GM19468 (cell line): ENCODE data around the gene CREB3.

Source experiments
- ATAC-seq: cut with Tn5 transposase; IDR thresholded peaks from one replicate; pipeline ENCODE4 v1.9.1; 2021; ENCODE audit warnings: mild to moderate bottlenecking, moderate library complexity, moderate number of reproducible peaks; ENCODE audit not compliant: unreplicated experiment; ENCODE audit errors: extremely low read depth

Gene CREB3

GRCh38 chr9:35745569-35745968 is 13.1 kb downstream of the CREB3 start:
- no peak for ATAC-seq

- ATAC-seq = no peak
Measured at GRCh38 chr9:35746583-35746982, 14.1 kb downstream of the CREB3 start.

GRCh38 chr9:35748242-35748857 is 15.9 kb downstream of the CREB3 start:
- no peak for ATAC-seq

GRCh38 chr9:35748858-35749514 is 16.5 kb downstream of the CREB3 start, which contains the start of the genes GBA2 and RGP1:
TSS of gene GBA2 (minus strand) at chr9:35749228. CDS start at chr9:35748704, 524 bp downstream.
TSS of gene RGP1 (plus strand) at chr9:35749287. CDS start at chr9:35749756, 469 bp downstream.
- ATAC-seq = peak; percentile 62

GRCh38 chr9:35749515-35750255 is 17.2 kb downstream of the CREB3 start:
- ATAC-seq = no peak

GRCh38 chr9:35750256-35750531 is 17.7 kb downstream of the CREB3 start:
- no peak for ATAC-seq

- ATAC-seq = no peak
Measured at GRCh38 chr9:35753466-35753865, 21.0 kb downstream of the CREB3 start.

GRCh38 chr9:35754264-35754663 is 21.8 kb downstream of the CREB3 start, which contains the start of gene MSMP:
TSS of gene MSMP (minus strand) at chr9:35754276. CDS start at chr9:35754129, 147 bp downstream.
- no peak for ATAC-seq

GRCh38 chr9:35755071-35755470 is 22.6 kb downstream of the CREB3 start:
- ATAC-seq = no peak

GRCh38 chr9:35756275-35757225 is 24.1 kb downstream of the CREB3 start:
- no peak for ATAC-seq

- ATAC-seq = no peak
Measured at GRCh38 chr9:35757226-35757891, 24.9 kb downstream of the CREB3 start.

GRCh38 chr9:35757892-35758275 is 25.4 kb downstream of the CREB3 start:
- no peak for ATAC-seq

GRCh38 chr9:35758475-35759050 is 26.1 kb downstream of the CREB3 start:
- no peak for ATAC-seq

GRCh38 chr9:35759795-35760194 is 27.3 kb downstream of the CREB3 start:
- ATAC-seq = no peak

- ATAC-seq = no peak
Measured at GRCh38 chr9:35760651-35761050, 28.2 kb downstream of the CREB3 start.

- no peak for ATAC-seq
Measured at GRCh38 chr9:35763181-35763580, 30.7 kb downstream of the CREB3 start.

- no peak for ATAC-seq
Measured at GRCh38 chr9:35763803-35764202, 31.3 kb downstream of the CREB3 start.

GRCh38 chr9:35766997-35767396 is 34.5 kb downstream of the CREB3 start:
- no peak for ATAC-seq

- ATAC-seq = no peak
Measured at GRCh38 chr9:35767458-35767857, 35.0 kb downstream of the CREB3 start.
